GM23338 (cell line): ENCODE results near the gene SEC14L1. TPM values are rescaled to one million over a fixed set of nuclear protein-coding genes. Genes with fewer than 3 reads are reported as not detected.

Source experiments
- ATAC-seq: fragments of 200-7000 bp; cut with Tn5 transposase; 3 replicates; pipeline ENCODE4 v1.9.1; 2020
- DNase-seq: peaks from one replicate; pipeline ENCODE4 v3.0.0-alpha.2; 2015; ENCODE audit warnings: low spot score
- H2AFZ ChIP-seq: fragments of 200-600 bp; sonication (generic); 2 replicates; pipeline ENCODE4 v1.8.0; 2016; ENCODE audit warnings: antibody characterized with exemption, mild to moderate bottlenecking, moderate library complexity
- H3F3A ChIP-seq: fragments of 200-600 bp; sonication (generic); replicated peaks from 2 replicates; pipeline ENCODE4 v1.8.0; 2017; ENCODE audit warnings: antibody characterized with exemption, mixed run types, low read depth
- H3K27ac ChIP-seq: fragments of 200-600 bp; sonication (generic); 2 replicates; pipeline ENCODE4 v1.6.1; 2016; ENCODE audit warnings: low read depth
- H3K27me3 ChIP-seq: fragments of 200-600 bp; sonication (generic); 2 replicates; pipeline ENCODE4 v1.8.0; 2016; ENCODE audit warnings: mild to moderate bottlenecking, mixed run types, moderate library complexity; ENCODE audit not compliant: insufficient read depth
- H3K36me3 ChIP-seq: fragments of 200-600 bp; sonication (generic); 2 replicates; pipeline ENCODE4 v1.8.0; 2016; ENCODE audit warnings: mild to moderate bottlenecking; ENCODE audit not compliant: insufficient read depth
- H3K4me1 ChIP-seq: fragments of 200-600 bp; sonication (generic); 2 replicates; pipeline ENCODE4 v1.8.0; 2016; ENCODE audit warnings: mild to moderate bottlenecking, moderate library complexity; ENCODE audit not compliant: insufficient read depth
- H3K4me2 ChIP-seq: fragments of 200-600 bp; sonication (generic); 2 replicates; pipeline ENCODE4 v1.7.1; 2017; ENCODE audit warnings: mixed run types
- H3K4me3 ChIP-seq: fragments of 200-600 bp; sonication (generic); 2 replicates; pipeline ENCODE4 v1.6.1; 2016; ENCODE audit warnings: mixed run types
- H3K79me2 ChIP-seq: fragments of 200-600 bp; sonication (generic); replicated peaks from 2 replicates; pipeline ENCODE4 v1.8.0; 2017; ENCODE audit warnings: mild to moderate bottlenecking; ENCODE audit not compliant: insufficient read depth
- H3K9me2 ChIP-seq: fragments of 200-600 bp; sonication (generic); 2 replicates; pipeline ENCODE4 v1.8.0; 2017; ENCODE audit not compliant: insufficient read depth
- H4K20me1 ChIP-seq: fragments of 200-600 bp; sonication (generic); replicated peaks from 2 replicates; pipeline ENCODE4 v1.8.0; 2017; ENCODE audit warnings: mild to moderate bottlenecking; ENCODE audit not compliant: insufficient read depth
- H3K27ac Mint-ChIP-seq: 2 replicates; pipeline ENCODE4 v1.8.0; 2020; ENCODE audit warnings: inconsistent platforms, mild to moderate bottlenecking, moderate library complexity, mixed read lengths
- H3K27me3 Mint-ChIP-seq: 3 replicates; pipeline ENCODE4 v1.8.0; 2022; ENCODE audit warnings: low read depth, mild to moderate bottlenecking, moderate library complexity, mixed read lengths, inconsistent platforms; ENCODE audit not compliant: insufficient read depth, poor library complexity
- H3K36me3 Mint-ChIP-seq: 3 replicates; pipeline ENCODE4 v1.8.0; 2021; ENCODE audit warnings: low read depth, mild to moderate bottlenecking, inconsistent platforms, moderate library complexity, mixed read lengths
- H3K4me1 Mint-ChIP-seq: 3 replicates; pipeline ENCODE4 v1.8.0; 2020; ENCODE audit warnings: mild to moderate bottlenecking, inconsistent platforms, mixed read lengths
- H3K4me3 Mint-ChIP-seq: 3 replicates; pipeline ENCODE4 v1.8.0; 2021; ENCODE audit warnings: moderate library complexity, mild to moderate bottlenecking, inconsistent platforms, mixed read lengths
- H3K9me3 Mint-ChIP-seq: 3 replicates; pipeline ENCODE4 v1.8.0; 2020; ENCODE audit warnings: moderate library complexity, mild to moderate bottlenecking, inconsistent platforms, mixed read lengths
- CREB1 ChIP-seq: fragments of 250-450 bp; sonication (Bioruptor Pico); IDR thresholded peaks from 2 replicates; pipeline ENCODE4 v1.5.0; 2020; ENCODE audit warnings: low read depth, mild to moderate bottlenecking, moderate library complexity
- ETS1 ChIP-seq: IDR thresholded peaks from 2 replicates; pipeline ENCODE4 v1.6.1; 2016; ENCODE audit warnings: antibody characterized with exemption
- EZH2phosphoT487 ChIP-seq: fragments of 200-600 bp; sonication (generic); IDR thresholded peaks from one replicate; pipeline ENCODE4 v1.8.1; 2018; ENCODE audit warnings: antibody characterized with exemption; ENCODE audit not compliant: unreplicated experiment
- JUNB ChIP-seq: IDR thresholded peaks from one replicate; pipeline ENCODE4 v1.6.1; 2016; ENCODE audit warnings: antibody characterized with exemption; ENCODE audit not compliant: unreplicated experiment
- NANOG ChIP-seq: IDR thresholded peaks from 2 replicates; pipeline ENCODE4 v1.6.1; 2016; ENCODE audit warnings: antibody characterized with exemption, borderline replicate concordance
- POLR2AphosphoS5 ChIP-seq: IDR thresholded peaks from 2 replicates; pipeline ENCODE4 v1.6.1; 2016; ENCODE audit warnings: antibody characterized with exemption, low read depth
- REST ChIP-seq: IDR thresholded peaks from one replicate; pipeline ENCODE4 v1.6.1; 2018; ENCODE audit warnings: antibody characterized with exemption; ENCODE audit not compliant: unreplicated experiment
- STAT1 ChIP-seq: IDR thresholded peaks from one replicate; pipeline ENCODE4 v1.6.1; 2016; ENCODE audit warnings: antibody characterized with exemption; ENCODE audit not compliant: unreplicated experiment
- ZNF114 ChIP-seq: fragments of 250-450 bp; sonication (Bioruptor Pico); IDR thresholded peaks from 2 replicates; pipeline ENCODE4 v1.5.0; 2020; ENCODE audit warnings: mild to moderate bottlenecking, moderate library complexity
- ZNF462 ChIP-seq: fragments of 250-450 bp; sonication (Bioruptor Pico); IDR thresholded peaks from 2 replicates; pipeline ENCODE4 v1.5.0; 2020; ENCODE audit warnings: mild to moderate bottlenecking, moderate library complexity
- polyA plus RNA-seq: library from polyadenylated mRNA; unstranded; fragments of >200 nt; fragmentation: Nextera tagmentation; extraction: Ambion mirVana; gene quantifications from 2 replicates; pipeline ENCODE4 v1.2.1, GENCODE V29; 2016
- total RNA-seq: library from RNA; depleted of rRNA; stranded (reverse); fragments of >200 nt; shearing (Covaris generic); gene quantifications from 2 replicates; pipeline ENCODE4 v1.2.3, GENCODE V29; 2014
- TF ChIP-seq, protein P1 (sequence below), 2 experiments: fragments of 200-600 bp in 1 of 2; sonication (generic) in 1 of 2; conservative IDR thresholded peaks; 2 replicates each; pipeline versions ENCODE4 v1.5.1 to v1.6.1; 2016 to 2017; ENCODE audit warnings: antibody characterized with exemption in 2 of 2, low read depth in 2 of 2, mild to moderate bottlenecking in 2 of 2, moderate library complexity in 1 of 2

The SEC14L1 gene
- total and polyA plus RNA-seq, 2 experiments from 2014 or later = 26.8 to 54.8 TPM

GRCh38 chr17:77130525-77130924, 10.2 kb upstream of the SEC14L1 start:
- TF ChIP-seq ZNF114 (no peak), POLR2AphosphoS5 (no peak), JUNB (no peak), EZH2phosphoT487 (no peak), STAT1 (no peak), ZNF462 (CRISPR knock-in tag) (no peak), CREB1 (no peak), REST (no peak), ETS1 (no peak), NANOG (no peak)
- TF ChIP-seq, protein P1, sequence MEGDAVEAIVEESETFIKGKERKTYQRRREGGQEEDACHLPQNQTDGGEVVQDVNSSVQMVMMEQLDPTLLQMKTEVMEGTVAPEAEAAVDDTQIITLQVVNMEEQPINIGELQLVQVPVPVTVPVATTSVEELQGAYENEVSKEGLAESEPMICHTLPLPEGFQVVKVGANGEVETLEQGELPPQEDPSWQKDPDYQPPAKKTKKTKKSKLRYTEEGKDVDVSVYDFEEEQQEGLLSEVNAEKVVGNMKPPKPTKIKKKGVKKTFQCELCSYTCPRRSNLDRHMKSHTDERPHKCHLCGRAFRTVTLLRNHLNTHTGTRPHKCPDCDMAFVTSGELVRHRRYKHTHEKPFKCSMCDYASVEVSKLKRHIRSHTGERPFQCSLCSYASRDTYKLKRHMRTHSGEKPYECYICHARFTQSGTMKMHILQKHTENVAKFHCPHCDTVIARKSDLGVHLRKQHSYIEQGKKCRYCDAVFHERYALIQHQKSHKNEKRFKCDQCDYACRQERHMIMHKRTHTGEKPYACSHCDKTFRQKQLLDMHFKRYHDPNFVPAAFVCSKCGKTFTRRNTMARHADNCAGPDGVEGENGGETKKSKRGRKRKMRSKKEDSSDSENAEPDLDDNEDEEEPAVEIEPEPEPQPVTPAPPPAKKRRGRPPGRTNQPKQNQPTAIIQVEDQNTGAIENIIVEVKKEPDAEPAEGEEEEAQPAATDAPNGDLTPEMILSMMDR (conservative IDR thresholded peaks at IDR 0.05; ENCODE audit: low read depth in 2 of 2) = no peak
- H3K4me3 Mint-ChIP-seq = no peak overlapping the region
- no peaks in the 10 kb centered on the region for H4K20me1 ChIP-seq
- no peak overlapping the region for H3K4me2 ChIP-seq
- no peaks in the 10 kb centered on the region for H3K79me2 ChIP-seq
- no peak overlapping the region for H3K27ac ChIP-seq
- no peaks in the 10 kb centered on the region for H3K36me3 Mint-ChIP-seq
- H3K9me3 Mint-ChIP-seq = no peaks in the 10 kb centered on the region
- H3K27ac Mint-ChIP-seq = no peak overlapping the region
- DNase-seq = no peak
- H3K4me1 Mint-ChIP-seq = peaks cover 3% of the 10 kb centered on the region; the same call in 2 of the 3 replicates
- H3K9me2 ChIP-seq = no peaks in the 10 kb centered on the region
- H3K36me3 ChIP-seq = no peaks in the 10 kb centered on the region
- H2AFZ ChIP-seq = no peak overlapping the region
- H3K4me3 ChIP-seq = no peak overlapping the region
- no peak for ATAC-seq
- H3K4me1 ChIP-seq = no peaks in the 10 kb centered on the region
- no peaks in the 10 kb centered on the region for H3K27me3 ChIP-seq
- no peaks in the 10 kb centered on the region for H3F3A ChIP-seq
- H3K27me3 Mint-ChIP-seq = peaks cover 6% of the 10 kb centered on the region
